IMR-90 (cell line): ENCODE measurements around the gene DOCK9. TPM values are rescaled to one million over a fixed set of nuclear protein-coding genes. Genes with fewer than 3 reads are reported as not detected.

ENCODE experiments used
- ATAC-seq: fragments of 200-7000 bp; cut with Tn5 transposase; 2 replicates; pipeline ENCODE4 v1.9.1; 2020; ENCODE audit warnings: low read depth, mild to moderate bottlenecking, moderate library complexity
- BruUV-seq: library from RNA; stranded (reverse); fragments of 400-500 nt; replicated peaks from 2 replicates; lab custom pipeline; 2021; lab: Mats Ljungman, UMichigan
- CTCF ChIA-PET: fragments of 300-600 bp; formaldehyde crosslinking; extraction: SDS; loops from one replicate; lab custom pipeline; 2021; ENCODE audit warnings: antibody characterized with exemption; lab: Yijun Ruan, JAX
- POLR2A ChIA-PET: fragments of 300-600 bp; sonication (Branson Sonifier 250); formaldehyde crosslinking; loops from one replicate; lab custom pipeline; 2022; ENCODE audit warnings: antibody characterized with exemption; ENCODE audit not compliant: unreplicated experiment; lab: Charles Lee
- DNase-seq: peaks from one replicate; pipeline ENCODE4 v3.0.0; 2013
- H2AFZ ChIP-seq: replicated peaks from 2 replicates; pipeline ENCODE3; 2013; ENCODE audit warnings: low read length, mild to moderate bottlenecking; ENCODE audit not compliant: poor library complexity
- H2AK5ac ChIP-seq: 2 replicates; pipeline ENCODE4 v1.6.1; 2013; ENCODE audit warnings: low read depth, low read length, inconsistent platforms
- H2AK9ac ChIP-seq: replicated peaks from 2 replicates; pipeline ENCODE3; 2013; ENCODE audit warnings: mild to moderate bottlenecking, low read depth, low read length, moderate library complexity; ENCODE audit not compliant: poor library complexity
- H2BK120ac ChIP-seq: 2 replicates; pipeline ENCODE4 v1.6.1; 2013; ENCODE audit warnings: low read depth, low read length, inconsistent platforms
- H2BK15ac ChIP-seq: 3 replicates; pipeline ENCODE4 v1.6.1; 2013; ENCODE audit warnings: low read depth, low read length, inconsistent platforms
- H2BK20ac ChIP-seq: 2 replicates; pipeline ENCODE4 v1.6.1; 2013; ENCODE audit warnings: low read depth, mild to moderate bottlenecking, inconsistent platforms, low read length, moderate library complexity
- H2BK5ac ChIP-seq: 2 replicates; pipeline ENCODE4 v1.6.1; 2013; ENCODE audit warnings: mild to moderate bottlenecking, low read depth, low read length, inconsistent platforms; ENCODE audit not compliant: poor library complexity, severe bottlenecking
- H3K14ac ChIP-seq: replicated peaks from 2 replicates; pipeline ENCODE4 v1.6.1; 2013; ENCODE audit warnings: low read depth, low read length, inconsistent platforms
- H3K18ac ChIP-seq: 2 replicates; pipeline ENCODE4 v1.6.1; 2013; ENCODE audit warnings: low read depth, low read length, control low read depth
- H3K23ac ChIP-seq: 2 replicates; pipeline ENCODE4 v1.6.1; 2013; ENCODE audit warnings: low read depth, low read length, inconsistent platforms
- H3K27ac ChIP-seq: 2 replicates; pipeline ENCODE4 v1.5.1; 2013; ENCODE audit warnings: mild to moderate bottlenecking, control low read depth, low read length; ENCODE audit not compliant: insufficient read depth
- H3K27me3 ChIP-seq: 2 replicates; pipeline ENCODE4 v1.6.1; 2013; ENCODE audit warnings: low read length; ENCODE audit not compliant: control insufficient read depth, insufficient read depth
- H3K36me3 ChIP-seq: 2 replicates; pipeline ENCODE4 v1.6.1; 2013; ENCODE audit warnings: low read length, mixed read lengths; ENCODE audit not compliant: control insufficient read depth, insufficient read depth
- H3K4ac ChIP-seq: 2 replicates; pipeline ENCODE4 v1.6.1; 2013; ENCODE audit warnings: low read depth, low read length, inconsistent platforms
- H3K4me1 ChIP-seq: 2 replicates; pipeline ENCODE4 v1.6.1; 2013; ENCODE audit warnings: low read length, mixed read lengths; ENCODE audit not compliant: control insufficient read depth, insufficient read depth
- H3K4me2 ChIP-seq: 2 replicates; pipeline ENCODE4 v1.6.1; 2013; ENCODE audit warnings: low read depth, mild to moderate bottlenecking, control low read depth, low read length, moderate library complexity
- H3K4me3 ChIP-seq: 2 replicates; pipeline ENCODE4 v1.5.1; 2013; ENCODE audit warnings: low read depth, mild to moderate bottlenecking, control low read depth, low read length, moderate library complexity; ENCODE audit not compliant: insufficient read depth
- H3K56ac ChIP-seq: 2 replicates; pipeline ENCODE4 v1.6.1; 2013; ENCODE audit warnings: low read length, inconsistent platforms; ENCODE audit not compliant: insufficient read depth; ENCODE audit errors: extremely low read depth
- H3K79me1 ChIP-seq, 2 experiments: 2 replicates each; pipeline ENCODE4 v1.6.1; 2013; ENCODE audit warnings: low read length in 2 of 2, inconsistent platforms in 1 of 2, low read depth in 1 of 2
- H3K9ac ChIP-seq: 2 replicates; pipeline ENCODE4 v1.6.1; 2013; ENCODE audit warnings: low read depth, low read length, control low read depth
- H3K9me1 ChIP-seq: 2 replicates; pipeline ENCODE4 v1.6.1; 2013; ENCODE audit warnings: low read length, inconsistent platforms; ENCODE audit not compliant: insufficient read depth
- H3K9me3 ChIP-seq: 2 replicates; pipeline ENCODE4 v1.6.1; 2013; ENCODE audit warnings: low read length; ENCODE audit not compliant: control insufficient read depth, insufficient read depth
- H4K20me1 ChIP-seq: 2 replicates; pipeline ENCODE4 v1.6.1; 2013; ENCODE audit warnings: low read length, inconsistent platforms; ENCODE audit not compliant: insufficient read depth
- H4K5ac ChIP-seq: 2 replicates; pipeline ENCODE4 v1.6.1; 2013; ENCODE audit warnings: mild to moderate bottlenecking, low read depth, low read length, control low read depth
- H4K8ac ChIP-seq, 2 experiments: 2 replicates each; pipeline ENCODE4 v1.6.1; 2013; ENCODE audit warnings: low read depth in 2 of 2, low read length in 2 of 2, control low read depth in 1 of 2, inconsistent platforms in 1 of 2
- H4K91ac ChIP-seq: 2 replicates; pipeline ENCODE4 v1.6.1; 2013; ENCODE audit warnings: low read depth, low read length, inconsistent platforms; ENCODE audit not compliant: insufficient read depth
- BHLHE40 ChIP-seq: fragments of 150-350 bp; IDR thresholded peaks from 2 replicates; pipeline ENCODE4 v1.6.1; 2016; ENCODE audit warnings: mild to moderate bottlenecking, low read depth, low read length
- CEBPB ChIP-seq: IDR thresholded peaks from 2 replicates; pipeline ENCODE4 v1.6.1; 2012; ENCODE audit warnings: low read depth, low read length, improper control_type of control experiment
- CHD1 ChIP-seq: IDR thresholded peaks from 2 replicates; pipeline ENCODE4 v1.6.1; 2012; ENCODE audit warnings: low read depth, low read length, improper control_type of control experiment
- FOS ChIP-seq: fragments of 150-350 bp; IDR thresholded peaks from 2 replicates; pipeline ENCODE4 v1.6.1; 2016; ENCODE audit warnings: low read depth, low read length
- MAFK ChIP-seq: IDR thresholded peaks from 2 replicates; pipeline ENCODE4 v1.6.1; 2012; ENCODE audit warnings: low read depth, low read length, improper control_type of control experiment
- MAZ ChIP-seq: IDR thresholded peaks from 2 replicates; pipeline ENCODE4 v1.6.1; 2012; ENCODE audit warnings: low read depth, mild to moderate bottlenecking, low read length, improper control_type of control experiment, moderate library complexity, borderline replicate concordance
- MXI1 ChIP-seq: IDR thresholded peaks from 2 replicates; pipeline ENCODE4 v1.6.1; 2012; ENCODE audit warnings: low read depth, mild to moderate bottlenecking, low read length, moderate library complexity, borderline replicate concordance
- POLR2A ChIP-seq: IDR thresholded peaks from 2 replicates; pipeline ENCODE4 v1.6.1; 2012; ENCODE audit warnings: mild to moderate bottlenecking, low read depth, low read length
- RAD21 ChIP-seq: IDR thresholded peaks from 2 replicates; pipeline ENCODE4 v1.6.1; 2012; ENCODE audit warnings: low read length, improper control_type of control experiment
- RCOR1 ChIP-seq: IDR thresholded peaks from 2 replicates; pipeline ENCODE4 v1.6.1; 2012; ENCODE audit warnings: mild to moderate bottlenecking, low read length, improper control_type of control experiment; ENCODE audit not compliant: insufficient replicate concordance
- RFX5 ChIP-seq: IDR thresholded peaks from 2 replicates; pipeline ENCODE4 v1.8.0; 2012; ENCODE audit warnings: low read depth, mild to moderate bottlenecking, low read length, moderate library complexity
- SMC3 ChIP-seq: fragments of 150-350 bp; IDR thresholded peaks from 2 replicates; pipeline ENCODE4 v1.6.1; 2016; ENCODE audit warnings: low read depth, mild to moderate bottlenecking, antibody characterized with exemption, low read length, moderate library complexity
- WGBS, 2 experiments: methylation state at CpG; one replicate each; pipeline versions ENCODE4 v1.1.5 to v1.1.7; 2013; ENCODE audit warnings: missing lambda C conversion rate in 2 of 2; ENCODE audit not compliant: insufficient read length in 1 of 2; ENCODE audit errors: extremely low coverage in 2 of 2; 5-methylcytosine and 5-hydroxymethylcytosine counted together
- dilution Hi-C: fragments of 300-500 bp; cut with HindIII; formaldehyde crosslinking; loops from one replicate; pipeline ENCODE4 v1.14.3; 2018; ENCODE audit warnings: low sequenced_read_pairs; ENCODE audit not compliant: unreplicated experiment
- in situ Hi-C: fragments of 300-500 bp; cut with MboI; formaldehyde crosslinking; loops from 3 replicates; pipeline ENCODE4 v1.14.3; 2019; ENCODE audit warnings: low sequenced_read_pairs, inconsistent platforms, mixed read lengths
- intact Hi-C: fragments of 100-400 bp; cut with micrococcal nuclease; formaldehyde crosslinking; loops from 2 replicates; pipeline ENCODE4 v1.10.0; 2022
- polyA plus RNA-seq, 3 experiments: library from polyadenylated mRNA; depleted of rRNA; stranded (reverse); fragments of >200 nt; gene quantifications; 2 replicates each; pipeline ENCODE4 v1.2.3, GENCODE V29; 2012; ENCODE audit warnings: low replicate concordance in 1 of 3
- total RNA-seq: library from RNA; depleted of rRNA; stranded (reverse); fragments of >200 nt; gene quantifications from 2 replicates; pipeline ENCODE4 v1.2.3, GENCODE V29; 2012
- TF ChIP-seq, protein P1 (sequence below): fragments of 150-350 bp; IDR thresholded peaks from 2 replicates; pipeline ENCODE4 v1.6.1; 2017; ENCODE audit warnings: mild to moderate bottlenecking, antibody characterized with exemption, low read length, low read depth
- TF ChIP-seq, protein P2 (sequence below): conservative IDR thresholded peaks from 2 replicates; pipeline ENCODE4 v1.5.1; 2012; ENCODE audit warnings: mild to moderate bottlenecking, low read depth, low read length, improper control_type of control experiment
- TF ChIP-seq, protein P3 (sequence below): fragments of 150-350 bp; IDR thresholded peaks from 2 replicates; pipeline ENCODE4 v1.6.1; 2016; ENCODE audit warnings: low read depth, mild to moderate bottlenecking, low read length, moderate library complexity, borderline replicate concordance

The DOCK9 gene
- total and polyA plus RNA-seq, 2 of the 4 experiments (the other 2 are of a cell fraction), result 4.8 to 7.2 TPM

DNA sequence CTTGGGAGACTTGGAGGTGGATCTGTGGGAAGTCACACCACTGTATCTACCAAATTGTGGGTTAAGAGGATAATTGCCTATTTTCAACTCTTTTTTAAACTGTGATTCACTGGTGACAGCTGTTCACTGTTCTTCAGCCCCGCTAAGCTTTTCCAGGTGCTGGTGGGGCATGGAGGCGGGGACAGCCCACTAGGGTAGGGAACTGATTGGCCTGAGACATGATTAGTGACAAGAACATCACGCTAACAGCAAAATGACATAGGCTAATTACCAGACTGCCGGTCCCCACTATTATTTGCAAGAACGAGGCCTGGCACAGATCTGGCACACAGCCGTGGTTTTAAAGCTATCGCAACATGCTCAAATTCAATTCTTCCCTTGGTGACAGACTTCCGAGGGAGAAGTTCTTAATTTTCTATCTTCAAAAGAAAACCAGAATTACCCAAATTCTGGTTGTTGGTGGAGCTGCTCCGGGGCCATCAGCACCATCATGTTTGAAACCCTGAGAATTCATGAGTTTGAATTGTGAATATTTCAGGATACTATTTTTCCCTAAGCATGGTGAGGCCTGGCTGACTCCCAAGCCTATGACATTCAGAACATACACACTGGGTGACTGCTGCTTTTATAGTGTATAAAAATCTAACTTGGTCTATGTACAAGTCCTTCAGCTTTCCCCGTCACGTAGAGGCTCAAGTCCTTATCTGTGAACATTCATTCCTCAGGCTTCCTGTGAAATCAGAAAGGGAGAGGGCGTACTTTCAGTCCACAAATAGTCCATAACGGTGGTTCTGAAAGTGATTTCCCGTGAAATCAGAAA, 17.9 kb downstream of the DOCK9 start:
- Histone ChIP-seq H3K9ac (no peak overlapping the region), H2BK20ac (no peak overlapping the region), H2AFZ (no peak overlapping the region), H2BK5ac (no peak overlapping the region), H2BK120ac (no peak overlapping the region), H4K5ac (no peak overlapping the region), H4K8ac (no peak overlapping the region), H2AK9ac (no peak overlapping the region), H3K9me3 (no peaks in the 10 kb centered on the region), H3K4me2 (no peak overlapping the region), H3K4me1 (no peaks in the 10 kb centered on the region), H3K56ac (no peak overlapping the region), H2AK5ac (no peak overlapping the region), H3K27ac (no peak overlapping the region), H4K91ac (no peak overlapping the region), H3K36me3 (no peaks in the 10 kb centered on the region), H3K79me1 (peaks cover 0 to 19% of the 10 kb centered on the region in 2 experiments; a peak in 1 of 4 replicates), H3K23ac (no peak overlapping the region), H3K9me1 (no peaks in the 10 kb centered on the region; the same call in 1 of the 2 replicates), H3K27me3 (no peaks in the 10 kb centered on the region; the same call in 1 of the 2 replicates), H3K4ac (no peak overlapping the region), H3K4me3 (no peak overlapping the region), H3K14ac (no peak overlapping the region), H3K18ac (no peak overlapping the region), H2BK15ac (no peak overlapping the region), H4K20me1 (no peaks in the 10 kb centered on the region)
- POLR2A ChIA-PET, result no interaction called here
- DNase-seq, result no peak
- intact Hi-C loops, result no loop called here
- BruUV-seq, result no TSS peak
- ATAC-seq, result no peak
- 82% methylated on average over 3 of the region's 14 CpGs; no CpG with 5 or more reads in 1 of the 2 experiments for WGBS, 2 experiments
- dilution Hi-C loops, result no loop called here
- CTCF ChIA-PET, result interaction anchor here (1.1 kb wide), 1 partner anchor 13 kb away, joined by 3 read pairs; no protein-coding TSS in a partner anchor
- in situ Hi-C loops, result no loop called here
- TF ChIP-seq MAFK (no peak), BHLHE40 (no peak), CEBPB (no peak), RFX5 (no peak), CHD1 (no peak), RAD21 (no peak), FOS (no peak), MXI1 (no peak), MAZ (no peak), RCOR1 (no peak), POLR2A (no peak), SMC3 (no peak)
- TF ChIP-seq, protein P1, sequence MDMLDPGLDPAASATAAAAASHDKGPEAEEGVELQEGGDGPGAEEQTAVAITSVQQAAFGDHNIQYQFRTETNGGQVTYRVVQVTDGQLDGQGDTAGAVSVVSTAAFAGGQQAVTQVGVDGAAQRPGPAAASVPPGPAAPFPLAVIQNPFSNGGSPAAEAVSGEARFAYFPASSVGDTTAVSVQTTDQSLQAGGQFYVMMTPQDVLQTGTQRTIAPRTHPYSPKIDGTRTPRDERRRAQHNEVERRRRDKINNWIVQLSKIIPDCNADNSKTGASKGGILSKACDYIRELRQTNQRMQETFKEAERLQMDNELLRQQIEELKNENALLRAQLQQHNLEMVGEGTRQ, result no peak
- TF ChIP-seq, protein P2, sequence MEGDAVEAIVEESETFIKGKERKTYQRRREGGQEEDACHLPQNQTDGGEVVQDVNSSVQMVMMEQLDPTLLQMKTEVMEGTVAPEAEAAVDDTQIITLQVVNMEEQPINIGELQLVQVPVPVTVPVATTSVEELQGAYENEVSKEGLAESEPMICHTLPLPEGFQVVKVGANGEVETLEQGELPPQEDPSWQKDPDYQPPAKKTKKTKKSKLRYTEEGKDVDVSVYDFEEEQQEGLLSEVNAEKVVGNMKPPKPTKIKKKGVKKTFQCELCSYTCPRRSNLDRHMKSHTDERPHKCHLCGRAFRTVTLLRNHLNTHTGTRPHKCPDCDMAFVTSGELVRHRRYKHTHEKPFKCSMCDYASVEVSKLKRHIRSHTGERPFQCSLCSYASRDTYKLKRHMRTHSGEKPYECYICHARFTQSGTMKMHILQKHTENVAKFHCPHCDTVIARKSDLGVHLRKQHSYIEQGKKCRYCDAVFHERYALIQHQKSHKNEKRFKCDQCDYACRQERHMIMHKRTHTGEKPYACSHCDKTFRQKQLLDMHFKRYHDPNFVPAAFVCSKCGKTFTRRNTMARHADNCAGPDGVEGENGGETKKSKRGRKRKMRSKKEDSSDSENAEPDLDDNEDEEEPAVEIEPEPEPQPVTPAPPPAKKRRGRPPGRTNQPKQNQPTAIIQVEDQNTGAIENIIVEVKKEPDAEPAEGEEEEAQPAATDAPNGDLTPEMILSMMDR, result no peak
- TF ChIP-seq, protein P3, sequence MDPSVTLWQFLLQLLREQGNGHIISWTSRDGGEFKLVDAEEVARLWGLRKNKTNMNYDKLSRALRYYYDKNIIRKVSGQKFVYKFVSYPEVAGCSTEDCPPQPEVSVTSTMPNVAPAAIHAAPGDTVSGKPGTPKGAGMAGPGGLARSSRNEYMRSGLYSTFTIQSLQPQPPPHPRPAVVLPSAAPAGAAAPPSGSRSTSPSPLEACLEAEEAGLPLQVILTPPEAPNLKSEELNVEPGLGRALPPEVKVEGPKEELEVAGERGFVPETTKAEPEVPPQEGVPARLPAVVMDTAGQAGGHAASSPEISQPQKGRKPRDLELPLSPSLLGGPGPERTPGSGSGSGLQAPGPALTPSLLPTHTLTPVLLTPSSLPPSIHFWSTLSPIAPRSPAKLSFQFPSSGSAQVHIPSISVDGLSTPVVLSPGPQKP, result no peak
